Smooth muscle cell (in vitro differentiated cells): ENCODE data around the gene DOK3. TPM values are rescaled to one million over a fixed set of nuclear protein-coding genes. Genes with fewer than 3 reads are reported as not detected.

Experiments used
- DNase-seq: peaks from one replicate; lab custom pipeline; 2025; ENCODE audit not compliant: unreplicated experiment; lab: John Stamatoyannopoulos, UW
- H2AFZ ChIP-seq: fragments of 200-600 bp; sonication (generic); 2 replicates; pipeline ENCODE4 v1.6.0; 2016; ENCODE audit warnings: antibody characterized with exemption, low read depth, mild to moderate bottlenecking
- H3F3A ChIP-seq: fragments of 200-600 bp; sonication (generic); 2 replicates; pipeline ENCODE4 v1.6.0; 2017; ENCODE audit warnings: antibody characterized with exemption, low read depth
- H3K27ac ChIP-seq: fragments of 200-600 bp; sonication (generic); 2 replicates; pipeline ENCODE4 v1.5.1; 2016; ENCODE audit warnings: low read depth, mild to moderate bottlenecking
- H3K27me3 ChIP-seq: fragments of 200-600 bp; sonication (generic); 2 replicates; pipeline ENCODE4 v1.6.1; 2016; ENCODE audit warnings: low read depth, mild to moderate bottlenecking
- H3K36me3 ChIP-seq: fragments of 200-600 bp; sonication (generic); 2 replicates; pipeline ENCODE4 v1.5.1; 2016; ENCODE audit warnings: low read depth
- H3K4me1 ChIP-seq: fragments of 200-600 bp; sonication (generic); 2 replicates; pipeline ENCODE4 v1.5.1; 2016; ENCODE audit warnings: low read depth
- H3K4me2 ChIP-seq: fragments of 200-600 bp; sonication (generic); 2 replicates; pipeline ENCODE4 v1.6.0; 2016; ENCODE audit warnings: mild to moderate bottlenecking
- H3K4me3 ChIP-seq: fragments of 200-600 bp; sonication (generic); 2 replicates; pipeline ENCODE4 v1.5.1; 2016; ENCODE audit warnings: mild to moderate bottlenecking
- H3K79me2 ChIP-seq: fragments of 200-600 bp; sonication (generic); 2 replicates; pipeline ENCODE4 v1.6.0; 2016; ENCODE audit warnings: low read depth, mild to moderate bottlenecking
- H3K9ac ChIP-seq: fragments of 200-600 bp; sonication (generic); 2 replicates; pipeline ENCODE4 v1.6.0; 2016; ENCODE audit warnings: low read depth
- H3K9me3 ChIP-seq: fragments of 200-600 bp; sonication (generic); replicated peaks from 2 replicates; pipeline ENCODE4 v1.5.1; 2016; ENCODE audit warnings: low read depth
- H4K20me1 ChIP-seq: fragments of 200-600 bp; sonication (generic); 2 replicates; pipeline ENCODE4 v1.6.0; 2016; ENCODE audit warnings: low read depth
- WGBS: methylation state at CpG from one replicate; pipeline ENCODE4 v1.1.7; 2016; ENCODE audit warnings: low lambda C conversion rate; 5-methylcytosine and 5-hydroxymethylcytosine counted together
- polyA plus RNA-seq: library from polyadenylated mRNA; unstranded; fragments of >200 nt; fragmentation: Nextera tagmentation; extraction: Ambion mirVana; gene quantifications from 2 replicates; pipeline ENCODE4 v1.2.1, GENCODE V29; 2016
- total RNA-seq: library from RNA; depleted of rRNA; stranded (reverse); fragments of >200 nt; gene quantifications from 2 replicates; pipeline ENCODE4 v1.2.3, GENCODE V29; 2014
- TF ChIP-seq, protein P1 (sequence below): fragments of 200-600 bp; sonication (generic); IDR thresholded peaks from 2 replicates; pipeline ENCODE4 v1.5.1; 2017; ENCODE audit warnings: borderline replicate concordance, mild to moderate bottlenecking, antibody characterized with exemption; ENCODE audit not compliant: insufficient read depth, poor library complexity, severe bottlenecking

DOK3 gene
- total and polyA plus RNA-seq, 2 experiments from 2014 or later = 0.58 to 1.4 TPM

GRCh38 chr5:177524941-177525655, 15.5 kb upstream of the DOK3 start:
- H3K36me3 ChIP-seq = no peaks in the 10 kb centered on the region
- H3K9ac ChIP-seq = no peak overlapping the region
- H3K4me3 ChIP-seq = no peak overlapping the region
- no peaks in the 10 kb centered on the region for H4K20me1 ChIP-seq
- no peak overlapping the region for H2AFZ ChIP-seq
- H3F3A ChIP-seq = no peaks in the 10 kb centered on the region
- H3K27ac ChIP-seq = no peak overlapping the region
- H3K27me3 ChIP-seq = no peaks in the 10 kb centered on the region
- H3K9me3 ChIP-seq = no peaks in the 10 kb centered on the region
- H3K4me2 ChIP-seq = no peak overlapping the region
- no peak for DNase-seq
- no peaks in the 10 kb centered on the region for H3K79me2 ChIP-seq
- WGBS = 99% methylated on average over 10 of the region's 10 CpGs
- H3K4me1 ChIP-seq = no peaks in the 10 kb centered on the region
- TF ChIP-seq, protein P1, sequence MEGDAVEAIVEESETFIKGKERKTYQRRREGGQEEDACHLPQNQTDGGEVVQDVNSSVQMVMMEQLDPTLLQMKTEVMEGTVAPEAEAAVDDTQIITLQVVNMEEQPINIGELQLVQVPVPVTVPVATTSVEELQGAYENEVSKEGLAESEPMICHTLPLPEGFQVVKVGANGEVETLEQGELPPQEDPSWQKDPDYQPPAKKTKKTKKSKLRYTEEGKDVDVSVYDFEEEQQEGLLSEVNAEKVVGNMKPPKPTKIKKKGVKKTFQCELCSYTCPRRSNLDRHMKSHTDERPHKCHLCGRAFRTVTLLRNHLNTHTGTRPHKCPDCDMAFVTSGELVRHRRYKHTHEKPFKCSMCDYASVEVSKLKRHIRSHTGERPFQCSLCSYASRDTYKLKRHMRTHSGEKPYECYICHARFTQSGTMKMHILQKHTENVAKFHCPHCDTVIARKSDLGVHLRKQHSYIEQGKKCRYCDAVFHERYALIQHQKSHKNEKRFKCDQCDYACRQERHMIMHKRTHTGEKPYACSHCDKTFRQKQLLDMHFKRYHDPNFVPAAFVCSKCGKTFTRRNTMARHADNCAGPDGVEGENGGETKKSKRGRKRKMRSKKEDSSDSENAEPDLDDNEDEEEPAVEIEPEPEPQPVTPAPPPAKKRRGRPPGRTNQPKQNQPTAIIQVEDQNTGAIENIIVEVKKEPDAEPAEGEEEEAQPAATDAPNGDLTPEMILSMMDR = no peak

DNA sequence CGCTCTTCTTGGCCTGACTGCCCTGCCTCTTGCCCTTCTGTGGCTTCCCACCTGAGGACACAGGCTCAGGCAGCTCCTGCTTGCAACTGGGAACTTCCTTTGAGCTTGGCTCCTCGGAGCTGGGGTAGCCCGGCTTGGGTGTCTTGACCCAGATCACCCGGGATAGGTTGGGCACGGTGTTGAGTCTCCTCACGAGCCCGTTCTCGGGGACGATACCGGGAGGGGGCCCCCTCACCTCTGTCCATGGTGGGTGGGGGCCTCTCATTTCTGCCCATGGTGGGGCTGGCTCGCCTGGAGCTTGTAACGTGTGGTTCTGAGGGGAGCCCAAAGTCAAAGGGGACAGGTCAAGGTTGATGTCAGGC, 14.9 kb upstream of the DOK3 start:
- H3K9ac ChIP-seq = no peak overlapping the region
- H4K20me1 ChIP-seq = no peaks in the 10 kb centered on the region
- DNase-seq = no peak
- H3K36me3 ChIP-seq = no peaks in the 10 kb centered on the region
- H3K4me2 ChIP-seq = no peak overlapping the region
- no peaks in the 10 kb centered on the region for H3K27me3 ChIP-seq
- peaks cover 4% of the 10 kb centered on the region for H3F3A ChIP-seq
- TF ChIP-seq, protein P1 = no peak
- no peaks in the 10 kb centered on the region for H3K79me2 ChIP-seq
- 98% methylated on average over 12 of the region's 12 CpGs for WGBS
- H2AFZ ChIP-seq = no peak overlapping the region
- no peak overlapping the region for H3K27ac ChIP-seq
- H3K9me3 ChIP-seq = no peaks in the 10 kb centered on the region
- no peak overlapping the region for H3K4me3 ChIP-seq
- H3K4me1 ChIP-seq = no peaks in the 10 kb centered on the region

DNA sequence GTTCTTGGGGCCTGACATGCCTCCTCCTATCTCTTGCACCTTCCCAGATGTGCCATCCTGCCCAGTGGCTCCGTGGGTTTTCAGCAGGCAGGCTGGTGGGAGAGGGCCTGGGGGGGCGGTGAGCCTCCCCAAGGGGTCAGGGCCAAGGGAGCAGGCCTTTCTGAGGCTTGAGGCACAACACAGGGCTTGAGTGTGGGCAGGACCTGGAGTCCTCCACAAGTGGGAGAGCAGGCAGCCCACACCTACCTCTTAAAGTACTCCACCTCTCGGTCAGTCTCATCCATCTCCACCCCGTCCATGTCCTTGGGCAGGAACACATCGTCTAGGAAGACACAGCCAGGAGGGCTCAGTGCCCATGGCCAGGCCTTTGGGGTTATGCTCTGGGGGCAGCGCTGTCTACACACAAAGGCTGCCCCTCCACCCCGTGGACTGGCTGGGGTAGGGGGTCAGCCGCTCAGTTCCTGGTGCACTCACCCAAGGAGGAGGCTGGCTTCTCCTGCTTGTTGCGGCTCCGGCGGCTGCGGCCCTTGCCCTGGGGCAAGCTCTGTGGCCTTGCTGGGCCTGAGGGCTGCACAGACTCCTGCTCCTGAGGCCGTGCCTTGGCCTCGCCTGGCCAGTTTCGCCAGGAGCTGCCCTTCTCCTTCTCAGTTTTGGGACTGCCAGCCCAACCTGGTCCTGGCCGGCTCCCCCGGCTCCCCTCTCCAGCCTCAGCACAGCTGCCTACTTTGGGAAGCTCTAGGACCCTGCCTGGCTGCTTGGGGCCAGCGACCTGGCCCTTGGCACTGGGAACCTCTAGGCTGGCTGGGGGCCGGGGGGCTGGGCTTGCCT, 14.3 kb upstream of the DOK3 start:
- Histone ChIP-seq H3K4me1 (no peaks in the 10 kb centered on the region), H3K27ac (no peak overlapping the region), H3K9me3 (no peaks in the 10 kb centered on the region), H3K4me2 (no peak overlapping the region), H3K27me3 (no peaks in the 10 kb centered on the region), H3K36me3 (no peaks in the 10 kb centered on the region), H3K9ac (no peak overlapping the region), H3K4me3 (no peak overlapping the region), H3F3A (peaks cover 8% of the 10 kb centered on the region), H3K79me2 (no peaks in the 10 kb centered on the region), H4K20me1 (no peaks in the 10 kb centered on the region), H2AFZ (no peak overlapping the region)
- no peak for DNase-seq
- TF ChIP-seq, protein P1 = no peak
- WGBS = 98% methylated on average over 19 of the region's 19 CpGs
